Ascending aorta (tissue), 2 donors: ENCODE measurements around the gene VPS37C. TPM values are rescaled to one million over a fixed set of nuclear protein-coding genes. Genes with fewer than 3 reads are reported as not detected.

ENCODE experiments used
- DNase-seq, 2 donors: peaks; one replicate each; pipeline ENCODE4 v3.0.0-alpha.2; 2019; ENCODE audit warnings: low spot score in 2 of 2
- H3K27ac ChIP-seq, 2 donors: fragments of 200-600 bp; sonication (generic); one replicate each; pipeline ENCODE4 v1.5.1; 2016 to 2017; ENCODE audit warnings: mild to moderate bottlenecking in 1 of 2
- H3K27me3 ChIP-seq: fragments of 200-600 bp; sonication (generic); one replicate; pipeline ENCODE4 v1.5.1; 2017
- H3K36me3 ChIP-seq, 2 donors: fragments of 200-600 bp; sonication (generic); one replicate each; pipeline ENCODE4 v1.5.1; 2016
- H3K4me1 ChIP-seq, 2 donors: fragments of 200-600 bp; sonication (generic); one replicate each; pipeline ENCODE4 v1.5.1; 2016 to 2017; ENCODE audit warnings: mild to moderate bottlenecking in 1 of 2
- H3K4me3 ChIP-seq, 2 donors: fragments of 200-600 bp; sonication (generic); one replicate each; pipeline ENCODE4 v1.5.1; 2016 to 2017; ENCODE audit warnings: mild to moderate bottlenecking in 1 of 2
- H3K9me3 ChIP-seq, 2 donors: fragments of 200-600 bp; sonication (generic); one replicate each; pipeline ENCODE4 v1.5.1; 2016
- CTCF ChIP-seq, 3 experiments: fragments of 200-600 bp in 2 of 3; fragments of 450-650 bp in 1 of 3; sonication (generic) in 2 of 3; IDR thresholded peaks; one replicate each; pipeline ENCODE4 v1.5.1; 2016 to 2019; ENCODE audit warnings: antibody characterized with exemption in 3 of 3, mild to moderate bottlenecking in 1 of 3, moderate library complexity in 1 of 3
- intact Hi-C: fragments of 100-400 bp; cut with DNase I; formaldehyde crosslinking; loops from one replicate; pipeline ENCODE4 v1.15.1; 2023
- total RNA-seq: library from RNA; depleted of rRNA; stranded (reverse); fragments of >200 nt; gene quantifications from one replicate; pipeline ENCODE4 v1.1.0, GENCODE V29; 2016

VPS37C gene
- total RNA-seq, 1 donor from 2014 or later: 25.8 TPM

DNA sequence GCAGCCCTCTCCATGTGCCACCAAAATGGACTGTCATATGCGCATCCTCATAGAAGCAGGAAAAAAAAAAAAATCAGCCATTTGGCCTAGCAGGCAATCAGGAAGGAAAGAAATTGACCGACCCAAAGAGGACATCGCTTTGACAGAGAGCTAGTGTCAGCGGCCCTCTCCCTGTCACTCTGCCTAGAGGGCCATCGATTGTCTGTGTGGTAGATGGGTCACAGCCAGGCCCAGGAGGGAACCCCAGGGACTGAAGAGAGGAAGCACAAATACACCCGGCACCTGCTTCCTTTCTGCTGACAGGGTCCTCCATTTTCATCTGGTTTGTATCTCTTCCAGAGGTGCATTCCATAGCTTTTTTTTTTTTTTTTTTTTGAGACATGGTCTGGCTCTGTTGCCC lies 21.8 kb downstream of the VPS37C start:
- intact Hi-C loops: loop anchor here (5.0 kb wide), 1 partner anchor 33 kb away; no protein-coding TSS in a partner anchor

DNA sequence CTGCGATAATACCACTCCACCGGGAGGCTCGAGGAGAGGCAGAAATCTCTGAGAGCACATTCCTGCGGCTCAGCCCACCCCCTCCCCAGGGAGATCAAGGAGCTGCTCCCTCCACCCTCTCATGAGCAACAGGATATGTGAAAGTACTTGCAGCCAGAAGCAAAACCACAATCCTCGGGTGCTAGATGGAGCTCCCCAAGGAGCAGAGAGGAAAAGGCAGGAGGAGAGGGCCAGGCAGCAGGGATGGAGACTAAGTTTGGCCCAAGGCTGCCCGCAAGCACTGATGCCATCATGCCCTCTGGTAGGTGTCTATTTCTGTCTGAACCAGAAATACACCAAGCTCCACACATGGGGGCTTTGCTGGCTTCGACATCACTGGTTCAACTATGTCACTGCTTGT lies 22.3 kb downstream of the VPS37C start:
- intact Hi-C loops: loop anchor here (5.0 kb wide), 1 partner anchor 33 kb away; no protein-coding TSS in a partner anchor
- H3K36me3 ChIP-seq: peaks cover 10 to 23% of the 10 kb centered on the region in 2 donors
- H3K4me1 ChIP-seq: peaks cover 5 to 28% of the 10 kb centered on the region in 2 donors
- peak overlapping the region in 1 of 2 donors; percentile 39 for H3K27ac ChIP-seq
- no peaks in the 10 kb centered on the region for H3K27me3 ChIP-seq
- no peaks in the 10 kb centered on the region for H3K9me3 ChIP-seq
- DNase-seq: no peak
- TF ChIP-seq CTCF (IDR thresholded peaks at IDR 0.05): no peak
- H3K4me3 ChIP-seq: no peak overlapping the region

More for the DNA sequence above, 21.8 kb downstream of the VPS37C start:
- peaks cover 5 to 28% of the 10 kb centered on the region in 2 donors for H3K4me1 ChIP-seq
- no peak for TF ChIP-seq CTCF (IDR thresholded peaks at IDR 0.05)
- H3K9me3 ChIP-seq: no peaks in the 10 kb centered on the region
- H3K4me3 ChIP-seq: no peak overlapping the region
- peaks cover 8 to 21% of the 10 kb centered on the region in 2 donors for H3K36me3 ChIP-seq
- H3K27ac ChIP-seq: no peak overlapping the region
- no peak for DNase-seq
- no peaks in the 10 kb centered on the region for H3K27me3 ChIP-seq

DNA sequence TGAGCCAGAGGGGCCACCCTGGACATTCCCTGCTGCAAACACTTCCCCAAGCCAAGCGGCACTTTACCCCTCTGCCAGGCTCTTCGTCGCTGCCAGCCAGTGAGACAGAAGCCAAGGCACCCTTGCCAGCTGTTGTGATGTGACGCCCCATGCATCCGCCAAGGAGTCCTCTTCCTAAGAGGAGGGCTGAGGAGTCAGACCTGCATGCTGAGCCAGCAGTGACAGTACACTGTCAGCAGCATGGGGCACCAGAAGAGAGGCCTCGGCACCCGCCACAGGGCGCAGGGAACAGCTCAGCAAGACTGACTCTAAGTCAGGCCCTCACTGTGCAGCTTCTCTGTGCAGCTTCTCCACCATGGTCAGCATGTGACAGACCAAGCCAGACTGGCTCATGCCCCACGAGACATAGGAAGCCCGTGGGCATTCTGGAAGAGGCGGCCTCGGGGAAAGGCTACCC lies 26.4 kb downstream of the VPS37C start:
- no peak for DNase-seq
- H3K27me3 ChIP-seq: no peaks in the 10 kb centered on the region
- peaks cover 27 to 51% of the 10 kb centered on the region in 2 donors for H3K36me3 ChIP-seq
- intact Hi-C loops: loop anchor here (5.0 kb wide), 1 partner anchor 37 kb away; no protein-coding TSS in a partner anchor
- H3K9me3 ChIP-seq: no peaks in the 10 kb centered on the region
- no peak overlapping the region for H3K4me3 ChIP-seq
- peaks cover 2 to 17% of the 10 kb centered on the region in 2 donors for H3K4me1 ChIP-seq
- H3K27ac ChIP-seq: no peak overlapping the region
- no peak for TF ChIP-seq CTCF (IDR thresholded peaks at IDR 0.05)

DNA sequence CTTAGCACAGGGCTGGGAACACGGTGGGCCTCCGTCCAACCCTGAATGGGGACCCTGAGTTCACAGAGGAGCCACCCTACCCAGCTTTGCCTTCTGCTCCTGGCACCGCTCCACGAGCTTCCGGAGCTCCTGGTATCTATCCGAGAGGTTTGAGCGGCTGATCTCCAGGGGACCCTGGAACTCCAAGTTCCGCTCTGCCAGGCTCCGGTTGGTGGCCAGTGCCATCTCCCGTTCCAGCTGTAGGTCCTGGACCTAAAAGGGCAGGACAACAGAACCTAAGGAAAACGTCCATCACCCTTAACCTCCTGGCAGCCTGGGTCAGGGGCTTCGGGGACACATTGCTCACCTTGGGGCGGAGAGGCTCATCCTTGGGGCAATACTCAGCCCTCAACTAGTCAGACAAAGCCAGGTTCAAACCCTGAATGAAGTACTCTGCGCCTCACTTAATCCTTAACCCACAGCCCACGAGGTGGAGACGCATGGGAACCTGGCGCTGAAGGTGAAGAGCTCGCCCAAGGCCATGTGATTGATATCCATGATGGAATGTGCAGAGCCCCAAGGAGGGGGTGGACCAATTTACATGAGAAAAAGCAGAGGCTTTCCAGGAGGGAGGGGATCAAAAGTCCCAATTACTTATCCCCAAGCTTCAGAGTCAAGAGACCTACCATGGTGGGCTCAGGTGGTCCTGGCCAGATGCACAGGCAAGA lies 27.1 kb downstream of the VPS37C start:
- Histone ChIP-seq H3K4me3 (no peak overlapping the region), H3K36me3 (peaks cover 27 to 51% of the 10 kb centered on the region in 2 donors), H3K27ac (no peak overlapping the region), H3K9me3 (no peaks in the 10 kb centered on the region), H3K4me1 (peaks cover 3 to 14% of the 10 kb centered on the region in 2 donors), H3K27me3 (no peaks in the 10 kb centered on the region)
- no peak for TF ChIP-seq CTCF (IDR thresholded peaks at IDR 0.05)
- intact Hi-C loops: no loop called here
- DNase-seq: no peak

GRCh38 chr11:61133145-61133544 lies 28.1 kb downstream of the VPS37C start:
- peaks cover 27 to 50% of the 10 kb centered on the region in 2 donors for H3K36me3 ChIP-seq
- no peak for DNase-seq
- no peaks in the 10 kb centered on the region for H3K27me3 ChIP-seq
- H3K9me3 ChIP-seq: no peaks in the 10 kb centered on the region
- no peak overlapping the region for H3K4me3 ChIP-seq
- TF ChIP-seq CTCF (IDR thresholded peaks at IDR 0.05): no peak
- intact Hi-C loops: no loop called here
- no peak overlapping the region for H3K27ac ChIP-seq
- peaks cover 3 to 9% of the 10 kb centered on the region in 2 donors for H3K4me1 ChIP-seq
